ENCODE results near the gene SEC23IP.

The SEC23IP gene

GRCh38 chr10:119932631-119933030 is 40.1 kb downstream of the SEC23IP start:
- Histone ChIP-seq H3K4me3 (ENCODE audit: insufficient read depth, low read length, poor library complexity, severe bottlenecking) (no peak overlapping the region), H3K36me3 (ENCODE audit: low read length) (peaks cover 32% of the 10 kb centered on the region), H3K27ac (ENCODE audit: low read depth, low read length) (no peak overlapping the region), H3K9me3 (ENCODE audit: insufficient read depth, low read length) (no peaks in the 10 kb centered on the region), H3K9me2 (replicated peaks; ENCODE audit: insufficient read depth, low read length) (no peaks in the 10 kb centered on the region), H3K4me2 (ENCODE audit: low read depth, low read length, poor library complexity, severe bottlenecking) (no peak overlapping the region), H2AFZ (ENCODE audit: low read depth, low read length, severe bottlenecking) (no peak overlapping the region), H3K27me3 (ENCODE audit: low read length) (no peaks in the 10 kb centered on the region), H3F3A (ENCODE audit: insufficient read depth) (peaks cover 5% of the 10 kb centered on the region; the same call in 1 of the 2 replicates), H3K9ac (ENCODE audit: low read length) (no peak overlapping the region), H3K79me2 (ENCODE audit: insufficient read depth, low read length) (no peaks in the 10 kb centered on the region), H4K20me1 (ENCODE audit: low read depth, low read length) (no peaks in the 10 kb centered on the region)
- TF ChIP-seq EZH2phosphoT487 (conservative IDR thresholded peaks at IDR 0.05; ENCODE audit: low read length) = no peak
- no peak for TF ChIP-seq CTCF (IDR thresholded peaks at IDR 0.05; ENCODE audit: insufficient read depth, low read length, poor library complexity, severe bottlenecking)

- Histone ChIP-seq H3K9me2 (replicated peaks; ENCODE audit: insufficient read depth, low read length) (no peaks in the 10 kb centered on the region), H2AFZ (ENCODE audit: low read depth, low read length, severe bottlenecking) (no peak overlapping the region), H4K20me1 (ENCODE audit: low read depth, low read length) (no peaks in the 10 kb centered on the region), H3F3A (ENCODE audit: insufficient read depth) (peaks cover 5% of the 10 kb centered on the region; the same call in 1 of the 2 replicates), H3K36me3 (ENCODE audit: low read length) (peaks cover 26% of the 10 kb centered on the region), H3K79me2 (ENCODE audit: insufficient read depth, low read length) (no peaks in the 10 kb centered on the region), H3K9ac (ENCODE audit: low read length) (no peak overlapping the region), H3K27me3 (ENCODE audit: low read length) (no peaks in the 10 kb centered on the region), H3K4me3 (ENCODE audit: insufficient read depth, low read length, poor library complexity, severe bottlenecking) (no peak overlapping the region), H3K9me3 (ENCODE audit: insufficient read depth, low read length) (no peaks in the 10 kb centered on the region), H3K4me2 (ENCODE audit: low read depth, low read length, poor library complexity, severe bottlenecking) (no peak overlapping the region), H3K27ac (ENCODE audit: low read depth, low read length) (no peak overlapping the region)
- TF ChIP-seq EZH2phosphoT487 (conservative IDR thresholded peaks at IDR 0.05; ENCODE audit: low read length) = no peak
- peak; percentile 19 for TF ChIP-seq CTCF (IDR thresholded peaks at IDR 0.05; ENCODE audit: insufficient read depth, low read length, poor library complexity, severe bottlenecking)
These were observed 40.6 kb downstream of the SEC23IP start for GRCh38 chr10:119933179-119933578.

GRCh38 chr10:119940487-119940886 is 48.0 kb downstream of the SEC23IP start:
- H3K4me2 ChIP-seq (ENCODE audit: low read depth, low read length, poor library complexity, severe bottlenecking) = no peak overlapping the region
- H3K36me3 ChIP-seq (ENCODE audit: low read length) = peaks cover 17% of the 10 kb centered on the region
- H3K9ac ChIP-seq (ENCODE audit: low read length) = no peak overlapping the region
- no peak overlapping the region for H3K4me3 ChIP-seq (ENCODE audit: insufficient read depth, low read length, poor library complexity, severe bottlenecking)
- no peak for TF ChIP-seq CTCF (IDR thresholded peaks at IDR 0.05; ENCODE audit: insufficient read depth, low read length, poor library complexity, severe bottlenecking)
- no peak for TF ChIP-seq EZH2phosphoT487 (conservative IDR thresholded peaks at IDR 0.05; ENCODE audit: low read length)
- no peaks in the 10 kb centered on the region for H3K9me2 ChIP-seq (replicated peaks; ENCODE audit: insufficient read depth, low read length)
- no peaks in the 10 kb centered on the region for H3K9me3 ChIP-seq (ENCODE audit: insufficient read depth, low read length)
- no peak overlapping the region for H3K27ac ChIP-seq (ENCODE audit: low read depth, low read length)
- no peaks in the 10 kb centered on the region for H3K79me2 ChIP-seq (ENCODE audit: insufficient read depth, low read length)
- H3K27me3 ChIP-seq (ENCODE audit: low read length) = no peaks in the 10 kb centered on the region
- H3F3A ChIP-seq (ENCODE audit: insufficient read depth) = no peaks in the 10 kb centered on the region
- H2AFZ ChIP-seq (ENCODE audit: low read depth, low read length, severe bottlenecking) = no peak overlapping the region
- no peaks in the 10 kb centered on the region for H4K20me1 ChIP-seq (ENCODE audit: low read depth, low read length)

All from SU-DHL-6 (cell line).